Astrocyte (in vitro differentiated cells and primary cell): ENCODE results near the gene NRAP. TPM values are rescaled to one million over a fixed set of nuclear protein-coding genes. Genes with fewer than 3 reads are reported as not detected.
A peak's percentile ranks its signal among the peaks of the same experiment; 100 is the strongest.

Source experiments
- DNase-seq: peaks from one replicate; pipeline ENCODE4 v3.0.0-alpha.2; 2010; ENCODE audit warnings: low read depth
- FAIRE-seq: peaks from 2 replicates; lab custom pipeline; 2011; peaks lifted over from hg19 to GRCh38; lab: Jason Lieb, UNC
- H2AFZ ChIP-seq: 2 replicates; pipeline ENCODE4 v1.6.0; 2012; ENCODE audit warnings: low read depth, low read length, inconsistent platforms
- H3K27ac ChIP-seq: 2 replicates; pipeline ENCODE4 v1.5.1; 2011; ENCODE audit warnings: low read depth, low read length, inconsistent platforms
- H3K27me3 ChIP-seq: 2 replicates; pipeline ENCODE4 v1.6.0; 2011; ENCODE audit warnings: low read length, inconsistent platforms; ENCODE audit not compliant: insufficient read depth
- H3K36me3 ChIP-seq: 2 replicates; pipeline ENCODE4 v1.5.1; 2011; ENCODE audit warnings: low read length, inconsistent platforms; ENCODE audit not compliant: insufficient read depth
- H3K4me1 ChIP-seq: 2 replicates; pipeline ENCODE4 v1.5.1; 2011; ENCODE audit warnings: low read length, inconsistent platforms; ENCODE audit not compliant: insufficient read depth
- H3K4me2 ChIP-seq: 2 replicates; pipeline ENCODE4 v1.6.0; 2012; ENCODE audit warnings: low read length, inconsistent platforms
- H3K4me3 ChIP-seq: 2 replicates; pipeline ENCODE4 v1.5.1; 2011; ENCODE audit warnings: low read depth, mild to moderate bottlenecking, low read length, inconsistent platforms; ENCODE audit not compliant: insufficient read depth
- H3K79me2 ChIP-seq: 2 replicates; pipeline ENCODE4 v1.6.0; 2012; ENCODE audit warnings: mild to moderate bottlenecking, low read length, inconsistent platforms; ENCODE audit not compliant: insufficient read depth
- H3K9ac ChIP-seq: 2 replicates; pipeline ENCODE4 v1.6.0; 2012; ENCODE audit warnings: mild to moderate bottlenecking, low read length, inconsistent platforms
- H3K9me3 ChIP-seq: 2 replicates; pipeline ENCODE4 v1.5.1; 2012; ENCODE audit warnings: low read depth, mild to moderate bottlenecking, low read length, inconsistent platforms; ENCODE audit not compliant: insufficient read depth
- H4K20me1 ChIP-seq: 2 replicates; pipeline ENCODE4 v1.6.0; 2012; ENCODE audit warnings: low read length, inconsistent platforms; ENCODE audit not compliant: insufficient read depth
- H3K27ac Mint-ChIP-seq: one replicate; pipeline ENCODE4 v1.8.0; 2021; ENCODE audit warnings: mild to moderate bottlenecking, mixed read lengths; ENCODE audit not compliant: unreplicated experiment
- H3K27me3 Mint-ChIP-seq: one replicate; pipeline ENCODE4 v1.8.0; 2021; ENCODE audit warnings: low read depth, mixed read lengths; ENCODE audit not compliant: unreplicated experiment
- H3K36me3 Mint-ChIP-seq: one replicate; pipeline ENCODE4 v1.8.0; 2021; ENCODE audit warnings: low read depth, mixed read lengths; ENCODE audit not compliant: unreplicated experiment
- H3K4me1 Mint-ChIP-seq: one replicate; pipeline ENCODE4 v1.8.0; 2021; ENCODE audit warnings: low read depth, mixed read lengths; ENCODE audit not compliant: unreplicated experiment
- H3K4me3 Mint-ChIP-seq: one replicate; pipeline ENCODE4 v1.8.0; 2021; ENCODE audit warnings: mild to moderate bottlenecking, moderate library complexity, mixed read lengths; ENCODE audit not compliant: unreplicated experiment
- H3K9me3 Mint-ChIP-seq: one replicate; pipeline ENCODE4 v1.8.0; 2021; ENCODE audit warnings: mild to moderate bottlenecking, mixed read lengths; ENCODE audit not compliant: unreplicated experiment
- EZH2 ChIP-seq: IDR thresholded peaks from 2 replicates; pipeline ENCODE4 v1.6.1; 2012; ENCODE audit warnings: mild to moderate bottlenecking, low read length, inconsistent platforms; ENCODE audit not compliant: insufficient read depth
- total RNA-seq: library from RNA; stranded (reverse); gene quantifications from 2 replicates; pipeline ENCODE4 v1.2.1, GENCODE V29; 2021
- TF ChIP-seq, protein P1 (sequence below): IDR thresholded peaks from 2 replicates; pipeline ENCODE4 v1.5.1; 2011; ENCODE audit warnings: low read depth, mild to moderate bottlenecking, inconsistent platforms, low read length, moderate library complexity; ENCODE audit not compliant: insufficient read depth

NRAP gene
- total RNA-seq, 1 donor from 2014 or later = not detected

DNA sequence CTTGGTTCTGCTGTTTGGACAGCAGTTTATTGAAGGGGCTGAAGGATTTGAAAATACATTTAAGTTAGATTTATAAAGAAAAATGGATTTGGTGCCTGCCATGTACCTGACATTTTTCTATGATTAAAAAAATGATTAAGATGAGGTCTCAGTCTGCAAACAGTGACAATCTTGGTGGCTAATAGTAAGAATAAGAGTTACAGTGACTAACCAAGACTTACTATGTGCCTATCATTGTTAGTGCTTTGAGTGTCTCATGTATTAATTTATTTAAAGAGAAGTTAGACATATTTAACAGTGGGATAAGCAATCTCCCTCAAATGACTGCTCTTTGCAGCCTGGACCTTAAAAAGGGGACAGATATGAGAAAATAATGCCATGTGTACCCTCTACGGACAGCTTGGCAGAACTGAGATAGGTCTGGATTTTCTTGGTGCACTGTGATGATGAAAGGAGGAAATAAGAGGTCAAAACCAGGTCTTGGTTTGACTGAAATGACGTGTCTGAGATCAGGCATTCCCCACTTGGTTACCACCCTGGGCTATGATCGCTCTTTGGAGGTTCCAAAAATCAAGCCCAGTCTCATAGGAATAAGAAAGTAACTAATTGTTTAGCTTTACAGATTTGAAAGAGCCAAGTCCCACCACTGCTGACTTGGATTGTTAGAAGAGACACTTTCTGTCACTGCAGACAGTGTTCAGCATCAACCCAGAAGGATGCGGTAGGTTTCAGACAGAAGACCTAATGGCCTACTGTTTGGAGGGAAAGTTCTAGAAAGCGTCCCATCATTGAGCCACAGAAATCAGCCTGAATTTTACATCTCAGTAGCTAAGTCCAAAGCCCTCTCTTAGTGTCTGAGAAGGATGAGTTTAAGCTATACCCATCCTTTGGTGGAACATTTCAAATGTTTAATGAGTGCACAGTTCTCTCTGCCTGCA is 18.0 kb upstream of the NRAP start:
- Histone ChIP-seq H2AFZ (no peak overlapping the region), H3K4me1 (peaks cover 8% of the 10 kb centered on the region), H3K9me3 (no peaks in the 10 kb centered on the region), H3K4me3 (no peak overlapping the region), H3K36me3 (no peaks in the 10 kb centered on the region), H4K20me1 (peaks cover 13% of the 10 kb centered on the region), H3K27me3 (no peaks in the 10 kb centered on the region), H3K9ac (no peak overlapping the region), H3K79me2 (peaks cover 46% of the 10 kb centered on the region), H3K4me2 (no peak overlapping the region), H3K27ac (no peak overlapping the region)
- Mint-ChIP-seq H3K27me3 (no peaks in the 10 kb centered on the region), H3K9me3 (peaks cover 3% of the 10 kb centered on the region), H3K4me1 (peaks cover 4% of the 10 kb centered on the region), H3K4me3 (peak overlapping the region; percentile 93), H3K27ac (no peak overlapping the region), H3K36me3 (peaks cover 7% of the 10 kb centered on the region)
- no peak for DNase-seq
- no peak for FAIRE-seq
- no peak for TF ChIP-seq EZH2
- TF ChIP-seq, protein P1, sequence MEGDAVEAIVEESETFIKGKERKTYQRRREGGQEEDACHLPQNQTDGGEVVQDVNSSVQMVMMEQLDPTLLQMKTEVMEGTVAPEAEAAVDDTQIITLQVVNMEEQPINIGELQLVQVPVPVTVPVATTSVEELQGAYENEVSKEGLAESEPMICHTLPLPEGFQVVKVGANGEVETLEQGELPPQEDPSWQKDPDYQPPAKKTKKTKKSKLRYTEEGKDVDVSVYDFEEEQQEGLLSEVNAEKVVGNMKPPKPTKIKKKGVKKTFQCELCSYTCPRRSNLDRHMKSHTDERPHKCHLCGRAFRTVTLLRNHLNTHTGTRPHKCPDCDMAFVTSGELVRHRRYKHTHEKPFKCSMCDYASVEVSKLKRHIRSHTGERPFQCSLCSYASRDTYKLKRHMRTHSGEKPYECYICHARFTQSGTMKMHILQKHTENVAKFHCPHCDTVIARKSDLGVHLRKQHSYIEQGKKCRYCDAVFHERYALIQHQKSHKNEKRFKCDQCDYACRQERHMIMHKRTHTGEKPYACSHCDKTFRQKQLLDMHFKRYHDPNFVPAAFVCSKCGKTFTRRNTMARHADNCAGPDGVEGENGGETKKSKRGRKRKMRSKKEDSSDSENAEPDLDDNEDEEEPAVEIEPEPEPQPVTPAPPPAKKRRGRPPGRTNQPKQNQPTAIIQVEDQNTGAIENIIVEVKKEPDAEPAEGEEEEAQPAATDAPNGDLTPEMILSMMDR = no peak

DNA sequence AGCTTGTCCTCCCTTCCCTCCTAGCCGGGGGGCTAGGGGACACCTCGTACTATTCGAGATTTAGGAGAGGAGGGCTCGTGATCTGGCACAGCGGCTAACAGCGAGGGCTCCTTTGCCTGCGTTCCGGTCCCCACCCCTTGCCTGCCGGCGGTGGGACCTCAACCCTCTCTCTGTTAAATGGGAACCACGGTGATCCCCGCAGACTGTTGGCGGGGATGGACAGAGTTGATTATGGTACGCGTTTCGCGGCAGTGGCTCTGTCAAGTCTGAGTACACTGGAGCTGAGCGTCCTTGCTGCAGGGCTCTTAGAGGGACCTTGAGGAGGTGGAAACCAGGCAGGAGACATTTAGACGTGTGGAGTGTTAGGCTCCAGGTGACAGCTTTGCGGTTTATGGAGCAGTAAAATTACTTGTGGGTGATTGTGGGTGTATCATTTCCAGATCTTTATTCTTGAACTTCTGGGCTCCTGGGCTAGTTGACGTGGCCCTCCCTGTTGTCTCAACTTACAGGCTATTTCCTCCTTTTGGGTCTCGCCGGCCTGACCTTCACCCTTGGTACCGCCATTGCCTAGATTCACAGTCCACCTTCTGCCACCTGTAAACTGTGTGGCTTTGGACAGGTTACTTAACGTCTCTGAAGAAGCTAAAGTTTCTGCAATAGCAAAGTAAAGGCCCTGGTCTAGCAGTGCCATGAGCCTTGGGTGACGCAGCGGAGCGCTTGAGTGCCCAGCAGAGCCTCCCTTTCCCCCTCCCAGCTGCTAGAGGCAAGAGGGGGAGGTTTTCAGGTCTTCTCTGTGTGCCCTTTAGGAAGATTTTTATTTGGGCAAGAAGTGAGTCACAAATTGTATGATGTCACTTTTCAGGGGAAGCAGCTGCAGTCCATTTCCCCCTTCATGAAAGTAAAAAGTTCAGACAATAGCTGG is 16.6 kb upstream of the NRAP start:
- H4K20me1 ChIP-seq = peaks cover 13% of the 10 kb centered on the region
- peak; percentile 49 for DNase-seq
- peaks cover 4% of the 10 kb centered on the region for H3K4me1 Mint-ChIP-seq
- no peaks in the 10 kb centered on the region for H3K36me3 ChIP-seq
- peaks cover 3% of the 10 kb centered on the region for H3K9me3 Mint-ChIP-seq
- peak overlapping the region; percentile 88 for H3K27ac Mint-ChIP-seq
- H3K9ac ChIP-seq = peak overlapping the region; percentile 94
- FAIRE-seq = no peak
- TF ChIP-seq, protein P1 = no peak
- no peak for TF ChIP-seq EZH2
- H3K79me2 ChIP-seq = peaks cover 44% of the 10 kb centered on the region
- H3K4me1 ChIP-seq = peaks cover 8% of the 10 kb centered on the region
- no peaks in the 10 kb centered on the region for H3K9me3 ChIP-seq
- peak overlapping the region; percentile 94 for H3K4me2 ChIP-seq
- H3K27ac ChIP-seq = peak overlapping the region; percentile 79
- H3K27me3 ChIP-seq = no peaks in the 10 kb centered on the region
- H2AFZ ChIP-seq = peak overlapping the region; percentile 99
- H3K27me3 Mint-ChIP-seq = no peaks in the 10 kb centered on the region
- H3K4me3 Mint-ChIP-seq = peak overlapping the region; percentile 93
- peaks cover 7% of the 10 kb centered on the region for H3K36me3 Mint-ChIP-seq
- peak overlapping the region; percentile 92 for H3K4me3 ChIP-seq
